Measurements from ENCODE around the gene EGLN1.
"Not testable (repeated sequence)": the region's sequence is repeated elsewhere in the genome, so short reads cannot be mapped to it uniquely, and the experiment has no call there.

The EGLN1 gene

DNA sequence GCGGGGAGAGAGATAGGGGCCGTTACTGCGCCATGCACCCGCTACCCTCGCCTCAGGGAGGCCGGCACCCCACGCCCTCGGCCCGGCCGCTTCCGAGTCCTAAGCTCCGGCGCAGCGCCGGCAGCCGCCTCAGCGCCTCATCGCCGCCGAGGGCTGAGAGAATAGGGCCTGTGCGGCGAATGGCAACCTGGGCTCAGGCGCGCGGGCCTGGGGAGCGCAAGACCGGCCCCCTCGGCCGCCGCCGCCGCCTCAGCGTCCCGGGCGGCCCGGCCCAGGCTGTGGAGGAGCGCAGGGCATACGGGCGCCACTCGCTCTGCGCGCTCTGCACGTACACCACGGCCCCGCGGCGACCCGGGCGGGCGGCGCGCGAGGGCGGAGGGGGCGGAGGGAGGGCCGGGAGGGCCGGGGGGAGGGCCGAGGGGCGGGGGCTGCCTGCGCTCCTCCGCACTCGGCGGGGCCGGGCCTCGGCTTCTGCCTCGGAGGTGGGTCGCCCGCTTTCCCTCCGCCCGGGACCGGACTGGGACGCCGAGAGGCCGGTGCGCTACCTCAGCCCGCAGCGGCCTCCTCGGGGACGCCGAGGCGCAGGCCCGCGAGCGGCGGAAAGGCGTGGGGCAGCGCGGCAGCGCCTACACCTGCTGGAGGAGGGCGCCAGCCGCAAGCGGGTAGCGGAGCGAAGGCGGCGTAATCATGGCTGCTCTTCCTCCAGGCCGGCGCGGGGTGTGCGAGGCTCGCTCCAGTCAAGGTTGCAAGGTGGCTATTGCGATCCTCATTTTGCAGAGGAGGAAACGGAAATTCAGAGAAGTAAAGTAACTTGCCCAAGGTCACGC lies at the start of gene EGLN1:
Gene EGLN1 (minus strand): TSS at position 317 of the 827 bp plus-strand sequence. CDS start 399 bp downstream, outside the sequence.
- peak; percentile 64 to 80 (median 66) for DNase-seq (ENCODE audit: low read depth in 2 of 3, low spot score in 1 of 3)

DNA sequence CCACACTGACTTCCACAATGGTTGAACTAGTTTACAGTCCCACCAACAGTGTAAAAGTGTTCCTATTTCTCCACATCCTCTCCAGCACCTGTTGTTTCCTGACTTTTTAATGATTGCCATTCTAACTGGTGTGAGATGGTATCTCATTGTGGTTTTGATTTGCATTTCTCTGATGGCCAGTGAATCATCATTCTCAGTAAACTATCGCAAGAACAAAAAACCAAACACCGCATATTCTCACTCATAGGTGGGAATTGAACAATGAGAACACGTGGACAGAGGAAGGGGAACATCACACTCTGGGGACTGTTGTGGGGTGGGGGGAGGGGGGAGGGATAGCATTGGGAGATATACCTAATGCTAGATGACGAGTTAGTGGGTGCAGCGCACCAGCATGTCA lies 49.4 kb upstream of the EGLN1 start:
- DNase-seq (ENCODE audit: low read depth in 2 of 3, low spot score in 1 of 3): not testable (repeated sequence)

DNA sequence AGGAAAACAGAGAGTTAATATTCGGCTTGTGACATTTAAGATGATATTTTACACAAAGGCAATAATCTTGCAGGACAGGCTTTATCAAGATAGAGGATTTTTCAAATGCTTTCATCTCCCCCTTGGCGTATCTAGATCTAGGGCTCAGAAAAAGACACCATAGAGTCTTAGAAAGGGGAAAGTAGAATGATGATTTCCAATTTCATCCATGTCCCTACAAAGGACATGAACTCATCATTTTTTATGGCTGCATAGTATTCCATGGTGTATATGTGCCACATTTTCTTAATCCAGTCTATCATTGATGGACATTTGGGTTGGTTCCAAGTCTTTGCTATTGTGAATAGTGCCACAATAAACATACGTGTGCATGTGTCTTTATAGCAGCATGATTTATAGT lies 48.9 kb upstream of the EGLN1 start:
- not testable (repeated sequence) for DNase-seq (ENCODE audit: low read depth in 2 of 3, low spot score in 1 of 3)

DNA sequence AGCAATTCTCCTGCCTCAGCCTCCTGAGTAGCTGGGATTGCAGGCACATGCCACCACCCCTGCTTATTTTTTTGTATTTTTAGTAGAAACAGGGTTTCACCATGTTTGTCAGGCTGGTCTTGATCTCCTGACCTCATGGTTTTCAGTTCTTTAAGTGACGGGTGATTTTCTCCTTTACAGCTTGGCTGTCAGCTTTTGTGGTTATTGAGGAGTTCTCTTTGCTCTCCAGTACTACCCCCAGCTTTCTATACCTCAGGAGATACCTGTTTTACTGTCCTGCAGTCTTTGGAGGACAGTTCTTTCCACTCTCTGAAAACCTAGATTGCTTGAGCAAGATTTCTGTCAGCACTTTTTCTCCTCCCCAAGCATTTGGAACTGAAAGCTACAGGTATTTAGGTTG lies 45.9 kb upstream of the EGLN1 start:
- no peak for DNase-seq (ENCODE audit: low read depth in 2 of 3, low spot score in 1 of 3)

DNA sequence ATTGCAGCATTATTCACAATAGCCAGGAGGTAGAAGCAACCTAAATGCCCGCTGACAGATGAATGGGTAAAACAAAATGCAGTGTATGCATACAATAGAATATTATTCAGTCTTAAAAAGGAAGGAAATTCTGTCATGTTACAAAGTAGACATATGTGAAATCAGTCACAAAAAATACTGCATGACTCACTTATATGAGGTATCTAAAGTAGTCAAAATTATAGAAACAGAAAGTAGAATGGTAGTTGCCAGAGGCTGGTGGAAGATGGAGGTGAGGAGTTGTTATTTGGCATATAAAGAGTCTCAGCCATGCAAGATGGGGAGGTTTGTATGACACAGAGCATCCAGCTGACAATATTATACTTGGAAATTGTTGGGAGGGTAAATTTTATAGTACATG lies 43.0 kb upstream of the EGLN1 start:
- DNase-seq (ENCODE audit: low read depth in 2 of 3, low spot score in 1 of 3): no peak

DNA sequence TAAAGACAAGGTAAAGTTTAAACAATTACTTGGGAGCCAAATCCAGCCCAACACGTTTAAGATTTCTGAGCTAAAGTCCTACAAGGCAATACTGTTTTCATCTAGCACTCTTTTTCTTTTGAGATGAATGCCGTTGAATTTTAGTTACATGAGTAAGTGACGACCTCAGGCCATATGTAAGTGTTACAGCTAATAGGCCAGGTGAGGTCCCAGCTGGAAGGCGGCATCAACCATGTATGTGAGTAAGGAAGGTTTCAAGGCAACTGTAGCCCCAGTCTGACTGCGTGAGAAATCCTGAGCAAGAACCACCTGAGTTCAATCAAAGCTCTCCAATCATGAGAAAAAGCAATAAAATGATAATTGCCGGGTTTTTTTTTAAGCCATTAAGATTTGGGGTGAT lies 41.5 kb upstream of the EGLN1 start:
- no peak for DNase-seq (ENCODE audit: low read depth in 2 of 3, low spot score in 1 of 3)

DNA sequence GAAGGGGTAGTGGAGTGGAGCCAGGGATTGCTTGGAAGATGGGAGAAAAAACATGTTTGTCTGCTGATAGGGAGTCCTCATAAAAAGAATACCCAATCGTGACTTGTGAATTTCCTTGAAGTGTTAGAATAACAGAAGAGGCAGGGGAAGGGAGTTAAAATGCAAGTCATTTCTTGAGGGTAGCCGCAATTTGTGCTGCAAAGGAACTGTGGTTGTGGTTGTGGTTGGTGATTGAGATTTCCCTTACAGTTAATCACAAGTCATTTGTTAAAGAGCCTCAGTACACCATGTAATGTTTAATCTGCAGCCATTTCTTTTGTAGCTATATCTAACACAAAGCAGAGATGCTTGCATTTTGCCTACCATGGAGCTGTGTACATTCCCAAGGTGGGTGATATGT lies 38.5 kb upstream of the EGLN1 start:
- peak; percentile 23 to 66 (median 31) for DNase-seq (ENCODE audit: low read depth in 2 of 3, low spot score in 1 of 3)

DNA sequence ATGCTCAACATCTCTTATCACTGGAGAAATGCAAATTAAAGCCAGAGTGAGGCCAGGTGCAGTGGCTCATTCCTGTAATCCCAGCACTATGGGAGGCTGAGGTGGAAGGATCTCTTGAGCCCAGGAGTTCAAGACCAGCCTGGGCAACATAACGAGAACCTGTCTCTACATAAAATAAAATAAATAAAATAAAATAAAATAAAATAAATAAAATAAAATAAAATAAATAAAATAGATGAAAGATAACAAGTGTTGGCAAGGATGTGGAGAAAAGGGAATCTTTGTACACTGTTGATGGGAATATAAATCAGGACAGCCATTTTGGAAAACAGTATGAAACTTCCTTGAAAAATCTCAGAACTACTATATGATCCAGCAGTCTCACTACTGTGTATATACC lies 37.4 kb upstream of the EGLN1 start:
- not testable (repeated sequence) for DNase-seq (ENCODE audit: low read depth in 2 of 3, low spot score in 1 of 3)

DNA sequence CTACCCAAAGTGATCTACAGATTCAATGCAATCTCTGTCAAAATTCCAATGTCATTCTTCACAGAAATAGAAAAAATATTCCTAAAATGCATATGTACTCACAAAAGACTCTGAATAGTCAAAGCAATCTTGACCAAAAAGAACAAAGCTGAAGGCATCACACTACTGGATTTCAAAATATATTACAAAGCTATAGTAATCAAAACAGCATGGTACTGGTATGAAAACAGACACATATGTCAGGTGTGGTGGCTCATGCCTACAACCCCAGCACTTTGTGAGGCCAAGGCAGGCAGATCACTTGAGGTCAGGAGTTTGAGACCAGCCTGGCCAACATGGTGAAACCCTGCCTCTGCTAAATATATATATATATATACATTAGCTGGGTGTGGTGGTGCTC lies 35.9 kb upstream of the EGLN1 start:
- DNase-seq (ENCODE audit: low read depth in 2 of 3, low spot score in 1 of 3): not testable (repeated sequence)

DNA sequence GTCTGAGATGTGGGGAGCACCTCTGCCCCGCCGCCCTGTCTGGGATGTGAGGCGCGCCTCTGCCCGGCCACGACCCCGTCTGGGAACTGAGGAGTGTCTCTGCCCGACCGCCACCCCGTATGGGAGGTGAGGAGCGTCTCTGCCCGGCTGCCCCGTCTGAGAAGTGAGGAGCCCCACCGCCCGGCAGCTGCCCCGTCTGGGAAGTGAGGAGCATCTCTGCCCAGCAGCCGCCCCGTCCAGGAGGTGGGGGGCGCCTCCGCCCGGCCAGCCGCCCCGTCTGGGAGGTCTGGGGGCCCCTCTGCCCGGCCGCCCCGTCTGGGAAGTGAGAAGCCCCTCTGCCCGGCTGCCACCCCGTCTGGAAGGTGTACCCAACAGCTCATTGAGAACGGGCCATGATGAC lies 32.0 kb upstream of the EGLN1 start:
- DNase-seq (ENCODE audit: low read depth in 2 of 3, low spot score in 1 of 3): not testable (repeated sequence)

DNA sequence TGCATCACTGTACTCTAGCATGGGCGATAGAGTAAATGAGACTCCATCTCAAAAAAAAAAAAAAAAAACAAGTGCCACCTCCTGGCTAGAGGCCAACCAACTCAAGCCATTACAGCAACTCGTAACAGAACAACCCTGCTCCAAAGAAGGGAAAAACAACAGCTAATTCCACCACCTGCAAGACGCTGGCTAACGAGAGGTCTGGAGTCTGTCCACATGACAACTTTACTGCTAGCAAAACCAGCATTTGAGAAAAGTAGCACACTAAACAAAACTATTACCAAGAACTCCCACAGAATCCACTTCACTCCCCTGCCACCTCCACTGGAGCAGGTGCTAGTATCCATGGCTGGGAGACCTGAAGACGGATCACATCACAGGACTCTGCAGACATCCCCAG lies 24.1 kb upstream of the EGLN1 start:
- DNase-seq (ENCODE audit: low read depth in 2 of 3, low spot score in 1 of 3): no peak

DNA sequence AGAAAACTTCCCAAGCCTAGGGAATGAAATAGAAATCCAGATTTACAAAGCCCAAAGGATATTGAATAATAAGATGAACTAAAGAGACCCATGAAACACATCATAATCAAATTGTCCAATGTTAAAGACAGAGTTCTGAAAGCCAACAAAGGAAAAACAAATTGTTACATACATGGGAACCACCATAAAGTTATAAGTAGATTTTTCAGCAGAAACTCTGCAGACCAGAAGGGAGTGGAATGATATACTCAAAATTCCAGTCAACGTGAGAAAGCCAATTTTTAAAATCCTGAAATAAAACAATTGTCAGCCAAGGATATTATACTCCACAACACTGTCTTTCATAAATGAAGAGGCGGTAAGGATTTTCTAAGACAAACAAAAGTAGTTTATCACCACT lies 22.0 kb upstream of the EGLN1 start:
- DNase-seq (ENCODE audit: low read depth in 2 of 3, low spot score in 1 of 3): no peak

DNA sequence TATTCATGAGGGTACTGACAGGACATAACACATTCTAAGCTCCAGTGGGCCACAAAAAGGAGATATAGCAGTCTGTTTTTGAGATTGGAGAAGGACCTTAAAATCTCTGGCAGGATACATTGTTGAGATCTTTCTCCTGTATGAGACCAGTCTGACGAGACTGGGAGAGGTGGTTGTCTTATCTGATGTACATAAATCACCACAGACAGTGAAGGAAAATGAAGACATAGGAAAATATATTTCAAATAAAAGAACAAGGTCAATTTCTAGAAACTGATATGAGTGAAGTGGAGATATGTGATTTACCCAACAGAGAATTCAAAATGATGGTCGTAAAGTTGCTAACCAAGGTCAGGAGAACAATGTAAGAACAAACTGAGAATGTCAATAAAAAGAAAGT lies 21.3 kb upstream of the EGLN1 start:
- DNase-seq (ENCODE audit: low read depth in 2 of 3, low spot score in 1 of 3): no peak

DNA sequence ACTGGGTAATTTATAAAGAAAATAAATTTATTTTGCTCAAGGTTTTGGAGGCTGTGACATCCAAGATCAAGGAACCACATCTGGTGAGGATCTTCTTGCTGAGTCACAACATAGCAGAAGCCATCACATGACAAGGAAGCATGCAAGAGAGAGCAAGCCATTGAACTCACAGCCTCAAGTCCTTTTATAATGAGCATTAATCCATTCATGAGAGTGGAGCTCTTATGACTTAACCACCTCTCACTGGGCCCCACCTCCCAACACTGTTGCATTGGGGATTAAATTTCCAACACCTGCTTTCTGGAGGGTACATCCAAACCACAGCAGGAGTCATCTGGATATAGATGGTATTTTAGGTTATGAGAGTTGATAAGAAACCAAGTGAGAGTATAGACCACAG lies 20.6 kb upstream of the EGLN1 start:
- DNase-seq (ENCODE audit: low read depth in 2 of 3, low spot score in 1 of 3): no peak

DNA sequence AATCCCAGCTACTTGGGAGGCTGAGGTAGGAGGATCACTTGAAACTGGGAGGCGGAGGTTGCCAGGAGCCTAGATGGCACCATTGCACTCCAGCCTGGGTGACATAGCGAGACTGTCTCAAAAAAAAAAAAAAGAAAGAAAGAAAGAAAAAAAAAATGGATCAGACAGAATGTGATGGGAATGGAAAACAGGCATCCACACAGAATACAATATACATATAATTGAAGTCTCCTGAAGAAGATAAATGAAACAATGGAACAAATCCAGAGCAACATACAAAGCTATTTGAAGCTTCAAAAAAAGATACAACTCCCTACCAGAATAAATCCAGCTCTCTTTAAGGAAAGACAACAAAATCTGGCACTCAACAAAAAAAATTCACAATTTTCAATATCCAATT lies 10.9 kb upstream of the EGLN1 start:
- no peak for DNase-seq (ENCODE audit: low read depth in 2 of 3, low spot score in 1 of 3)

DNA sequence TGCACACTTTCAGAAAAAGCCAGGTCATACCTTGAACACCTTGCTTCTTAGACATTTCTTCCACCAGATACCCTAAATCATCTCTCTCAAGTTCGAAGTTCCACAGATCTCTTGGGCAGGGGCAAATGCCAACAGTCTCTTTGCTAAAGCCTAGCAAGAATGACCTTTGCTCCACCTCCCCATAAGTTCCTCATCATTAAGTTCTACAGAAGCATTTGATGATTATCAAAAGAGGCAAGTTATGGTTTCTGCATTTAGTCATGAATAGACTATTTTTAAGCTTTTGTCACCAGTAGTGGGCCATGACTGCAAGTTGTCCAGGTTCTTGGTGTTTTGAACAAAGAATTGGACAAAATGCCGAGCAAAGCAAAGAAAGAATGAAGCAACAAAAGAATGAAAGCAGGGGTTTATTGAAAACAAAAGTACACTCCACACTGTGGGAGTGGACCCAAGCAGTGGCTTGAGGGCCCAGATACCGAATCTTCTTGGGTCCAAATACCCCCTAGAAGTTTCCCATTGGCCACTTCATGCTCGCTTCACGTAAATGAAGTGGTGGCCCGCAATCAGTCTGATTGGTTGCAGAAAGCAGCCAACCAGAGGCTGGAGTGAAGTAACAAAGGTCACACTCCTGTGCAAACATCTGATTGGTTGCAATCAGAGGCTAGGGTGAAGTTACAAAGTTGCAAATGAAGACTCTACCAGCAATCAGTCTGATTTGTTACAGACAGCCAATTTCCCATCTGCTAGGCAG lies 9.8 kb upstream of the EGLN1 start:
- no peak for DNase-seq (ENCODE audit: low read depth in 2 of 3, low spot score in 1 of 3)

DNA sequence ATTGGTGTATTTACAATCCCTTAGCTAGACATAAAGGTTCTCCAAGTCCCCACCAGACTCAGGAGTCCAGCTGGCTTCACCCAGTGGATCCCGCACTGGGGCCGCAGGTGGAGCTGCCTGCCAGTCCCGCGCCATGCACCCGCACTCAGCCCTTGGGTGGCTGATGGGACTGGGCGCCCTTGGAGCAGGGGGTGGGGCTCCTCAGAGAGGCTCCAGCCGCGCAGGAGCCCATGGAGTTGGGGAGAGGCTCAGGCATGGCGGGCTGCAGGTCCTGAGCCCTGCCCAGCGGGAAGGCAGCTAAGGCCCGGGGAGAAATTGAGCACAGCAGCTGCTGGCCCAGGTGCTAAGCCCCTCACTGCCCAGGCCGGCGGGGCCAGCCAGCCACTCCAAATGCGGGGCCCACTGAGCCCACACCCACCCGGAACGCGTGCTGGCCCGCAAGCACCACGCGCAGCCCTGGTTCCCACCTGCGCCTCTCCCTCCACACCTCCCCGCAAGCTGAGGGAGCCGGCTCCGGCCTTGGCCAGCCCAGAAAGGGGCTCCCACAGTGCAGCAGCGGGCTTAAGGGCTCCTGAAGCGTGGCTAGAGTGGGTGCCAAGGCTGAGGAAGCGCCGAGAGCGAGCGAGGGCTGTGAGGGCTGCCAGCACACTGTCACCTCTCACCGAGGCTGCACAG lies 8.7 kb upstream of the EGLN1 start:
- DNase-seq (ENCODE audit: low read depth in 2 of 3, low spot score in 1 of 3): not testable (repeated sequence)

DNA sequence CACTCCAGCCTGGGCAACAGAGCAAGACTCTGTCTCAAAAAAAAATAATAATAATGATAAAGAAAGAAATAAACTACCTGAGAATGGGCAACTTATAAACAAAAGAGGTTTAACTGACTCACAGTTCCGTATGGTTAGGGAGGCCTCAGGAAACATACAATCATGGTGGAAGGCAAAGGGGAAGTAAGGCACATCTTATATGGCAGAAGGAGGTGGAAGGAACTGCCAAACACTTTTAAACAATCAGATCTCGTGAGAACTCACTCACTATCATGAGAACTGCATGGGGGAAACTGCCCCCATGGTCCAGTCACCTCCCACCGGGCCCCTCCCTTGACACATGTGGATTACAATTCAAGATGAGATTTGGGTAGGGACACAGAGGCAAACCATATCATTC lies 6.3 kb upstream of the EGLN1 start:
- no peak for DNase-seq (ENCODE audit: low read depth in 2 of 3, low spot score in 1 of 3)

DNA sequence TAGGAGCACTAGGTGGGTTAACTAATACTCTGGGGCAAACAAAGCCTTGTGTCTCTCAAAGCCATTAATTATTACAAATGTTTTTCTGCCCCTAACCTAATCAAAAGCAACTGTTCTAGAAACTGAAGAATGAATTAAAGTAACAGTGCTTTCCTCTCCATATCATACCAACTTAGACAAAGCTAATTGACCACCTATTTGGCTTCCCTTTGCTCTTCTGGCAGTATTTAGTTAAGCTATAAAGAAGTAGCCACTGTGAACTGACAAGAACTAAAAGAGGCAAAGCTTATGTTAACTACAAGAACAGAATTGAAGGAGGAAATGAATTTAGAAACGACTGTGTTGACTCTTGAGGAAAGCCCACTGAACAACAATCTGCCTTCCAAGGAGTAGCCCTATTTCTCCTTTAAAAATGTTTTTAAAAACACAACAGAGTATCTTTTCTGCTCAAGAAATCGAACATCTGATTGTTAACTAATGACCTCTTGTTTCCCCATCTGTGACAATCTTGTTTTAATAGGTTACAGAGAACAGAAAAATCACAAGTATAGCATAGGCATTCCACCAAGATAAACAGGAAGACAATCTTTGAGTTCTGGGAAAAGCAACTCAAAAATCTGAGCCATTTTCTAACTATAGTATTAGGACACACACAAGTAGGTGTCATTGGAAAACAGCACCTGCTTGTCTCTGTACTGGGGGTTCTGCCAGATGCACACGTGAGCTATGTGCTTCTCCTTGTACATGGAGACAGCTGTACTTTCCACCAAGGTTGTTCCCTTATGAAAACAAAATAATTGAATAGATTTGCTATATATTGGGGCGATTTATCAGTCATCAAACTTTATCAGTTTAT lies 3.1 kb upstream of the EGLN1 start:
- DNase-seq (ENCODE audit: low read depth in 2 of 3, low spot score in 1 of 3): no peak

DNA sequence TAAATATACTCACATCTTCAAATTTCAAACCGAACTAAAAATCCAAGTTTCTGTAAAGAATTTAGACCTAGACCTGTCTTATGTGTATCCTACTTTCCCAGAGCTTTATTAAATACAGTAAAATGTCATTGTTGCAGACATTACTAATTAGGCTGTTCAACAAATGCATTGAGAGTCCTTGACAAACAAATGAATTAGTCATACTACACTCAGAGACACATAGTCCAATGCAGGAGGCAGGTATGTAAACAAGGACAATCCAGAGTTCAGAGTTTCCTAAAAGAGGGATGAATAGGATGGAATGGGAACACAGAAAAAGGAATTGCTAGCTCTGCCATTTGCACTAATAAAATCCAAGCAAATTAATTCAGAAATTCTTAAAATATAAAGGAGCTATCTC lies 1.6 kb upstream of the EGLN1 start:
- no peak for DNase-seq (ENCODE audit: low read depth in 2 of 3, low spot score in 1 of 3)

DNA sequence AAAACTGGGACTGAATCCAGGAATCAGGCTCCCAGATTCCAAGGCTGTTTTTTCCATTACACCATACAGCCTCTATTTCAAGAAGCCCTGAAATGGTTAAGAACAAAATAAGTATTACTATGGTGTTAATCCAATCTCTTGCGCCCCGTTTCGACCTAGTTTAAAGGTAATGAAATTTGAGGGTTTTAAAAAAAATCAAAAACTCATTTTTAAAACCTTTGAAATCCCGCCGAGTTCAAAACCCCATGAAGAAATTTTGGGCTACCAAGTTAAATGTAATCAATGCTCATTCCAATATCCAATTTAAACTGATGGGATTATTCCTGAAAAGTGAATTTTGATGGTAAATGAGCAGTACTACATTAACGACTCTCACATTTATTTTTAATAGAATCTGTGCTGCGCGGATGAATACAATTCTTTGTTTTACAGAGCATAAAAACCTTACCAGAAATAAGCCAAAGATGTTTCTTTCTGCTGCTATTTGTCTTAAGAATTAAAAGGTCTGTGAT lies 767 bp upstream of the EGLN1 start:
- no peak for DNase-seq (ENCODE audit: low read depth in 2 of 3, low spot score in 1 of 3)

Measured in stimulated activated CD4-positive, alpha-beta T cell treated with anti-CD3 and anti-CD28 coated beads, Interleukin-12 subunit alpha, Interleukin-12 subunit beta, amount 100 ng/mL, for 48 hours (primary cell).